GM23248 (cell line): ENCODE results near the gene INPP5D.

Source experiments
- EZH2 ChIP-seq: fragments of 200-600 bp; sonication (generic); IDR thresholded peaks from 2 replicates; pipeline ENCODE4 v1.6.1; 2018; ENCODE audit warnings: antibody characterized with exemption, mild to moderate bottlenecking; ENCODE audit not compliant: insufficient read depth, poor library complexity, severe bottlenecking
- EZH2phosphoT487 ChIP-seq: fragments of 200-600 bp; sonication (generic); IDR thresholded peaks from 2 replicates; pipeline ENCODE4 v1.6.1; 2018; ENCODE audit warnings: antibody characterized with exemption, moderate library complexity, mild to moderate bottlenecking, low read depth; ENCODE audit not compliant: insufficient read depth

DNA sequence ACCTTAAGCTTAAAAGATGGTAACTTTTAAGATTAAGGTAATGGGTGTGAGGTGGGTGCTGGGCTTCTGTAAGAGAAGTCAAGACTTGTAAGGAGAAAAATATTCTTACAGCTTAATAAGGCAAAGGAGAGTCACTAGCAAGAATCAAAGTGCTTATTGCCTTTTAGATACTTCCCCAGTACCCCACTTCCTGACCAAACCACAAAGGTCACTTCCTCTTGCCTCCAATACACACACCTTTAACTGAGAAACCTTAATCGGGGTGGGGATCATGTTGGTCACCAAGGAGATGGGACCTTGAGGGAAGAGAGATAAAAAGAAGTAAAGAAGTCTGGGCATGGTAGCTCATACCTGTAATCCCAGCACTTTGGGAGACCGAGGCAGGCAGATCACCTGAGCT, 180.8 kb downstream of the INPP5D start:
- TF ChIP-seq EZH2 (no peak), EZH2phosphoT487 (no peak)
